ENCODE data around the gene OR51D1.

OR51D1 gene

GRCh38 chr11:4636962-4637661 lies at the start of gene OR51D1:
OR51D1 (plus strand) TSS chr11:4637477; CDS start chr11:4639791, 2,314 bp downstream.
- Histone ChIP-seq H3K9ac (ENCODE audit: low read length) (no peak within 1 kb of the TSS), H3K27me3 (ENCODE audit: control insufficient read depth, insufficient read depth, low read length) (peaks cover 29% of the 10 kb centered on the region), H3K36me3 (ENCODE audit: control insufficient read depth, insufficient read depth, low read length) (no peaks in the 10 kb centered on the region), H3K9me3 (ENCODE audit: control insufficient read depth, insufficient read depth, low read depth, low read length) (no peaks in the 10 kb centered on the region), H3K4me1 (ENCODE audit: control insufficient read depth, insufficient read depth, low read length) (no peaks in the 10 kb centered on the region; the same call in 1 of the 2 replicates), H3K27ac (ENCODE audit: low read depth, low read length) (no peak within 1 kb of the TSS), H3K4me3 (ENCODE audit: low read depth, low read length) (peak within 1 kb of the TSS; percentile 52)

GRCh38 chr11:4589017-4589416 lies 48.3 kb upstream of the OR51D1 start:
- Histone ChIP-seq H3K27ac (ENCODE audit: low read depth, low read length) (no peak overlapping the region), H3K9ac (ENCODE audit: low read length) (no peak overlapping the region), H3K36me3 (ENCODE audit: control insufficient read depth, insufficient read depth, low read length) (no peaks in the 10 kb centered on the region), H3K27me3 (ENCODE audit: control insufficient read depth, insufficient read depth, low read length) (peaks cover 7% of the 10 kb centered on the region; the same call in 1 of the 2 replicates), H3K4me1 (ENCODE audit: control insufficient read depth, insufficient read depth, low read length) (no peaks in the 10 kb centered on the region), H3K4me3 (ENCODE audit: low read depth, low read length) (no peak overlapping the region), H3K9me3 (ENCODE audit: control insufficient read depth, insufficient read depth, low read depth, low read length) (no peaks in the 10 kb centered on the region)

- Histone ChIP-seq H3K9ac (ENCODE audit: low read length) (no peak within 1 kb of the TSS), H3K36me3 (ENCODE audit: control insufficient read depth, insufficient read depth, low read length) (no peaks in the 10 kb centered on the region), H3K4me1 (ENCODE audit: control insufficient read depth, insufficient read depth, low read length) (no peaks in the 10 kb centered on the region), H3K27ac (ENCODE audit: low read depth, low read length) (no peak within 1 kb of the TSS), H3K27me3 (ENCODE audit: control insufficient read depth, insufficient read depth, low read length) (no peaks in the 10 kb centered on the region), H3K9me3 (ENCODE audit: control insufficient read depth, insufficient read depth, low read depth, low read length) (no peaks in the 10 kb centered on the region), H3K4me3 (ENCODE audit: low read depth, low read length) (no peak within 1 kb of the TSS)
These were observed 43.5 kb upstream of the OR51D1 start, which contains the start of gene OR52I1 for GRCh38 chr11:4593739-4594138. OR52I1 (plus strand) TSS chr11:4594039; CDS start chr11:4594039, 0 bp downstream.

- H3K36me3 ChIP-seq (ENCODE audit: control insufficient read depth, insufficient read depth, low read length) = peaks cover 17% of the 10 kb centered on the region
- H3K4me1 ChIP-seq (ENCODE audit: control insufficient read depth, insufficient read depth, low read length) = no peaks in the 10 kb centered on the region
- H3K4me3 ChIP-seq (ENCODE audit: low read depth, low read length) = no peak overlapping the region
- no peaks in the 10 kb centered on the region for H3K9me3 ChIP-seq (ENCODE audit: control insufficient read depth, insufficient read depth, low read depth, low read length)
- H3K27me3 ChIP-seq (ENCODE audit: control insufficient read depth, insufficient read depth, low read length) = peaks cover 6% of the 10 kb centered on the region; the same call in 1 of the 2 replicates
- H3K27ac ChIP-seq (ENCODE audit: low read depth, low read length) = no peak overlapping the region
- H3K9ac ChIP-seq (ENCODE audit: low read length) = no peak overlapping the region
These were observed 32.2 kb upstream of the OR51D1 start for GRCh38 chr11:4605057-4605456.

- Histone ChIP-seq H3K9ac (ENCODE audit: low read length) (no peak overlapping the region), H3K27me3 (ENCODE audit: control insufficient read depth, insufficient read depth, low read length) (peaks cover 8% of the 10 kb centered on the region; the same call in 1 of the 2 replicates), H3K27ac (ENCODE audit: low read depth, low read length) (no peak overlapping the region), H3K4me3 (ENCODE audit: low read depth, low read length) (no peak overlapping the region), H3K4me1 (ENCODE audit: control insufficient read depth, insufficient read depth, low read length) (no peaks in the 10 kb centered on the region), H3K36me3 (ENCODE audit: control insufficient read depth, insufficient read depth, low read length) (peaks cover 6% of the 10 kb centered on the region), H3K9me3 (ENCODE audit: control insufficient read depth, insufficient read depth, low read depth, low read length) (no peaks in the 10 kb centered on the region)
These were observed 30.9 kb upstream of the OR51D1 start for GRCh38 chr11:4606231-4607015.

GRCh38 chr11:4607096-4607495 lies 30.2 kb upstream of the OR51D1 start:
- H3K4me3 ChIP-seq (ENCODE audit: low read depth, low read length) = peak overlapping the region; percentile 72
- H3K27ac ChIP-seq (ENCODE audit: low read depth, low read length) = no peak overlapping the region
- peaks cover 8% of the 10 kb centered on the region; the same call in 1 of the 2 replicates for H3K27me3 ChIP-seq (ENCODE audit: control insufficient read depth, insufficient read depth, low read length)
- H3K9ac ChIP-seq (ENCODE audit: low read length) = no peak overlapping the region
- no peaks in the 10 kb centered on the region for H3K9me3 ChIP-seq (ENCODE audit: control insufficient read depth, insufficient read depth, low read depth, low read length)
- H3K4me1 ChIP-seq (ENCODE audit: control insufficient read depth, insufficient read depth, low read length) = no peaks in the 10 kb centered on the region
- no peaks in the 10 kb centered on the region for H3K36me3 ChIP-seq (ENCODE audit: control insufficient read depth, insufficient read depth, low read length)

- peak within 1 kb of the TSS; percentile 72 for H3K4me3 ChIP-seq (ENCODE audit: low read depth, low read length)
- no peaks in the 10 kb centered on the region for H3K9me3 ChIP-seq (ENCODE audit: control insufficient read depth, insufficient read depth, low read depth, low read length)
- peaks cover 13% of the 10 kb centered on the region; the same call in 1 of the 2 replicates for H3K27me3 ChIP-seq (ENCODE audit: control insufficient read depth, insufficient read depth, low read length)
- no peaks in the 10 kb centered on the region for H3K4me1 ChIP-seq (ENCODE audit: control insufficient read depth, insufficient read depth, low read length)
- H3K9ac ChIP-seq (ENCODE audit: low read length) = peak within 1 kb of the TSS; percentile 68
- H3K27ac ChIP-seq (ENCODE audit: low read depth, low read length) = no peak within 1 kb of the TSS
- H3K36me3 ChIP-seq (ENCODE audit: control insufficient read depth, insufficient read depth, low read length) = no peaks in the 10 kb centered on the region
These were observed 29.3 kb upstream of the OR51D1 start, which contains the start of gene TRIM68 for GRCh38 chr11:4607781-4608666. TRIM68 (minus strand) TSS chr11:4608231; CDS start chr11:4605504, 2,727 bp downstream.

GRCh38 chr11:4610258-4610935 lies 26.9 kb upstream of the OR51D1 start:
- H3K4me3 ChIP-seq (ENCODE audit: low read depth, low read length) = no peak overlapping the region
- H3K9me3 ChIP-seq (ENCODE audit: control insufficient read depth, insufficient read depth, low read depth, low read length) = no peaks in the 10 kb centered on the region
- no peaks in the 10 kb centered on the region for H3K36me3 ChIP-seq (ENCODE audit: control insufficient read depth, insufficient read depth, low read length)
- no peaks in the 10 kb centered on the region for H3K4me1 ChIP-seq (ENCODE audit: control insufficient read depth, insufficient read depth, low read length)
- no peak overlapping the region for H3K9ac ChIP-seq (ENCODE audit: low read length)
- no peak overlapping the region for H3K27ac ChIP-seq (ENCODE audit: low read depth, low read length)
- peaks cover 13% of the 10 kb centered on the region; the same call in 1 of the 2 replicates for H3K27me3 ChIP-seq (ENCODE audit: control insufficient read depth, insufficient read depth, low read length)

GRCh38 chr11:4611986-4612385 lies 25.3 kb upstream of the OR51D1 start:
- no peaks in the 10 kb centered on the region for H3K4me1 ChIP-seq (ENCODE audit: control insufficient read depth, insufficient read depth, low read length)
- H3K9me3 ChIP-seq (ENCODE audit: control insufficient read depth, insufficient read depth, low read depth, low read length) = no peaks in the 10 kb centered on the region
- no peak overlapping the region for H3K9ac ChIP-seq (ENCODE audit: low read length)
- H3K36me3 ChIP-seq (ENCODE audit: control insufficient read depth, insufficient read depth, low read length) = no peaks in the 10 kb centered on the region
- no peak overlapping the region for H3K4me3 ChIP-seq (ENCODE audit: low read depth, low read length)
- H3K27ac ChIP-seq (ENCODE audit: low read depth, low read length) = no peak overlapping the region
- H3K27me3 ChIP-seq (ENCODE audit: control insufficient read depth, insufficient read depth, low read length) = peaks cover 13% of the 10 kb centered on the region; the same call in 1 of the 2 replicates

GRCh38 chr11:4615856-4616444 lies 21.3 kb upstream of the OR51D1 start:
- Histone ChIP-seq H3K4me1 (ENCODE audit: control insufficient read depth, insufficient read depth, low read length) (no peaks in the 10 kb centered on the region), H3K27me3 (ENCODE audit: control insufficient read depth, insufficient read depth, low read length) (peaks cover 6% of the 10 kb centered on the region; the same call in 1 of the 2 replicates), H3K36me3 (ENCODE audit: control insufficient read depth, insufficient read depth, low read length) (no peaks in the 10 kb centered on the region), H3K27ac (ENCODE audit: low read depth, low read length) (no peak overlapping the region), H3K4me3 (ENCODE audit: low read depth, low read length) (no peak overlapping the region), H3K9ac (ENCODE audit: low read length) (no peak overlapping the region), H3K9me3 (ENCODE audit: control insufficient read depth, insufficient read depth, low read depth, low read length) (no peaks in the 10 kb centered on the region)

Measured in HUES6 (cell line).